CD4-positive, alpha-beta memory T cell (primary cell): ENCODE data around the gene ASTN2. TPM values are rescaled to one million over a fixed set of nuclear protein-coding genes. Genes with fewer than 3 reads are reported as not detected.

Experiments used
- CTCF ChIA-PET: fragments of 350-600 bp; sonication (Branson Sonifier 250); formaldehyde crosslinking; loops from one replicate; lab custom pipeline; 2021; ENCODE audit warnings: inconsistent platforms; ENCODE audit not compliant: partially characterized antibody; lab: Charles Lee
- POLR2A ChIA-PET: fragments of 350-600 bp; sonication (Branson Sonifier 250); formaldehyde crosslinking; loops from one replicate; lab custom pipeline; 2021; ENCODE audit not compliant: partially characterized antibody; lab: Charles Lee
- DNase-seq, 5 donors: peaks; one replicate each; pipeline versions ENCODE4 v3.0.0 to v3.0.0-alpha.2; 2020 to 2022; ENCODE audit warnings: mixed read lengths in 1 of 5
- H3K27ac ChIP-seq: one replicate; pipeline ENCODE4 v1.7.0; 2013; ENCODE audit warnings: low read depth, low read length
- H3K27me3 ChIP-seq: 2 replicates; pipeline ENCODE4 v1.7.0; 2013; ENCODE audit warnings: mild to moderate bottlenecking, low read length, moderate library complexity; ENCODE audit not compliant: insufficient read depth
- H3K36me3 ChIP-seq: 2 replicates; pipeline ENCODE4 v1.7.0; 2013; ENCODE audit warnings: mild to moderate bottlenecking, low read length, moderate library complexity; ENCODE audit not compliant: insufficient read depth
- H3K4me1 ChIP-seq: 2 replicates; pipeline ENCODE4 v1.7.0; 2013; ENCODE audit warnings: mild to moderate bottlenecking, low read length, moderate library complexity; ENCODE audit not compliant: insufficient read depth
- H3K4me3 ChIP-seq, 2 donors: one replicate each; pipeline ENCODE4 v1.7.0; 2013; ENCODE audit warnings: low read length in 2 of 2, mild to moderate bottlenecking in 1 of 2
- H3K9me3 ChIP-seq, 2 donors: one replicate each; pipeline ENCODE4 v1.7.0; 2013; ENCODE audit warnings: low read length in 2 of 2, control low read depth in 1 of 2; ENCODE audit not compliant: control insufficient read depth in 1 of 2
- H3K27ac Mint-ChIP-seq, 7 donors: one replicate each; pipeline ENCODE4 v1.8.0; 2020 to 2021; ENCODE audit warnings: mixed read lengths in 7 of 7, mild to moderate bottlenecking in 6 of 7, inconsistent platforms in 3 of 7, moderate library complexity in 3 of 7
- H3K27me3 Mint-ChIP-seq, 2 donors: one replicate each; pipeline ENCODE4 v1.8.0; 2020 to 2021; ENCODE audit warnings: mixed read lengths in 2 of 2
- H3K36me3 Mint-ChIP-seq, 2 donors: one replicate each; pipeline ENCODE4 v1.8.0; 2020 to 2021; ENCODE audit warnings: mixed read lengths in 2 of 2, inconsistent platforms in 1 of 2, mild to moderate bottlenecking in 1 of 2
- H3K4me1 Mint-ChIP-seq, 4 donors: one replicate each; pipeline ENCODE4 v1.8.0; 2020 to 2021; ENCODE audit warnings: mixed read lengths in 4 of 4, mild to moderate bottlenecking in 1 of 4
- H3K4me3 Mint-ChIP-seq, 8 donors: one replicate each; pipeline ENCODE4 v1.8.0; 2020 to 2021; ENCODE audit warnings: mixed read lengths in 8 of 8, mild to moderate bottlenecking in 7 of 8, moderate library complexity in 6 of 8, inconsistent platforms in 3 of 8
- H3K9me3 Mint-ChIP-seq, 8 donors: one replicate each; pipeline ENCODE4 v1.8.0; 2020 to 2021; ENCODE audit warnings: mixed read lengths in 8 of 8, mild to moderate bottlenecking in 5 of 8, inconsistent platforms in 3 of 8, moderate library complexity in 1 of 8
- intact Hi-C: fragments of 100-400 bp; cut with micrococcal nuclease; formaldehyde crosslinking; loops from one replicate; pipeline ENCODE4 v1.15.1; 2023
- polyA plus RNA-seq, 2 donors: library from polyadenylated mRNA; unstranded; fragments of 300-500 nt; fragmentation: Illumina TruSeq; gene quantifications; one replicate each; pipeline ENCODE4 v1.2.3, GENCODE V29; 2021
- total RNA-seq, 2 experiments: library from RNA; stranded (reverse); gene quantifications; one replicate each; pipeline ENCODE4 v1.2.3, GENCODE V29; 2021

ASTN2 gene
- total and polyA plus RNA-seq, 4 experiments from 2014 or later = 2.7 to 5.9 (median 4.8) TPM

- H3K27ac Mint-ChIP-seq = no peak overlapping the region
- CTCF ChIA-PET = interaction anchor here (1.0 to 2.2 kb wide), 6 partner anchors 8 to 124 kb away, joined by 3 to 10 read pairs (median 5); no protein-coding TSS in a partner anchor
- no peaks in the 10 kb centered on the region for H3K36me3 Mint-ChIP-seq
- Histone ChIP-seq H3K27me3 (no peaks in the 10 kb centered on the region), H3K4me3 (no peak overlapping the region), H3K4me1 (no peaks in the 10 kb centered on the region), H3K27ac (no peak overlapping the region), H3K9me3 (no peaks in the 10 kb centered on the region), H3K36me3 (no peaks in the 10 kb centered on the region)
- POLR2A ChIA-PET = no interaction called here
- no peaks in the 10 kb centered on the region for H3K4me1 Mint-ChIP-seq
- DNase-seq = no peak
- intact Hi-C loops = loop anchor here (10.0 kb wide), 1 partner anchor 267 kb away; no protein-coding TSS in a partner anchor
- H3K27me3 Mint-ChIP-seq = peaks cover 0 to 2% of the 10 kb centered on the region in 2 donors
- no peaks in the 10 kb centered on the region for H3K9me3 Mint-ChIP-seq
- no peak overlapping the region for H3K4me3 Mint-ChIP-seq
These were observed 553.5 kb downstream of the ASTN2 start for GRCh38 chr9:116861321-116861720.

- Histone ChIP-seq H3K36me3 (no peaks in the 10 kb centered on the region), H3K4me3 (no peak overlapping the region), H3K4me1 (no peaks in the 10 kb centered on the region), H3K9me3 (no peaks in the 10 kb centered on the region), H3K27me3 (no peaks in the 10 kb centered on the region), H3K27ac (no peak overlapping the region)
- ChIA-PET CTCF (interaction anchor here (1.0 to 2.2 kb wide), 11 partner anchors 8 to 1268 kb away, joined by 3 to 10 read pairs (median 4); no protein-coding TSS in a partner anchor), POLR2A (no interaction called here)
- no peak overlapping the region for H3K4me3 Mint-ChIP-seq
- no peaks in the 10 kb centered on the region for H3K9me3 Mint-ChIP-seq
- H3K27ac Mint-ChIP-seq = no peak overlapping the region
- no peaks in the 10 kb centered on the region for H3K36me3 Mint-ChIP-seq
- peak in 2 of 5 donors; percentile 1 to 2 for DNase-seq
- H3K4me1 Mint-ChIP-seq = no peaks in the 10 kb centered on the region
- peaks cover 0 to 2% of the 10 kb centered on the region in 2 donors for H3K27me3 Mint-ChIP-seq
- intact Hi-C loops = loop anchor here (10.0 kb wide), 1 partner anchor 266 kb away; no protein-coding TSS in a partner anchor
These were observed 554.2 kb downstream of the ASTN2 start for GRCh38 chr9:116860509-116861120.

GRCh38 chr9:116859763-116860162 lies 555.1 kb downstream of the ASTN2 start:
- no peak for DNase-seq
- Histone ChIP-seq H3K27me3 (no peaks in the 10 kb centered on the region), H3K27ac (no peak overlapping the region), H3K4me3 (no peak overlapping the region), H3K4me1 (no peaks in the 10 kb centered on the region), H3K36me3 (no peaks in the 10 kb centered on the region), H3K9me3 (no peaks in the 10 kb centered on the region)
- ChIA-PET POLR2A (no interaction called here), CTCF (interaction anchor here (1.0 to 2.2 kb wide), 7 partner anchors 9 to 1267 kb away, joined by 3 to 10 read pairs (median 4); no protein-coding TSS in a partner anchor)
- peaks cover 0 to 2% of the 10 kb centered on the region in 2 donors for H3K27me3 Mint-ChIP-seq
- no peaks in the 10 kb centered on the region for H3K36me3 Mint-ChIP-seq
- intact Hi-C loops = loop anchor here (10.0 kb wide), 1 partner anchor 265 kb away; no protein-coding TSS in a partner anchor
- H3K27ac Mint-ChIP-seq = peak overlapping the region in 1 of 7 donors; percentile 73
- no peak overlapping the region for H3K4me3 Mint-ChIP-seq
- no peaks in the 10 kb centered on the region for H3K4me1 Mint-ChIP-seq
- H3K9me3 Mint-ChIP-seq = peaks cover 0 to 1% (median 0%) of the 10 kb centered on the region in 8 donors

GRCh38 chr9:116857321-116857720 lies 557.5 kb downstream of the ASTN2 start:
- Histone ChIP-seq H3K4me3 (no peak overlapping the region), H3K9me3 (no peaks in the 10 kb centered on the region), H3K36me3 (no peaks in the 10 kb centered on the region), H3K27me3 (no peaks in the 10 kb centered on the region), H3K27ac (no peak overlapping the region), H3K4me1 (no peaks in the 10 kb centered on the region)
- Mint-ChIP-seq H3K9me3 (peaks cover 0 to 3% (median 0%) of the 10 kb centered on the region in 8 donors), H3K4me1 (no peaks in the 10 kb centered on the region), H3K4me3 (no peak overlapping the region), H3K27ac (no peak overlapping the region), H3K27me3 (no peaks in the 10 kb centered on the region), H3K36me3 (no peaks in the 10 kb centered on the region)
- DNase-seq = no peak
- intact Hi-C loops = no loop called here
- CTCF ChIA-PET = interaction anchor here (1.0 kb wide), 1 partner anchor 1265 kb away, joined by 3 read pairs; no protein-coding TSS in a partner anchor
- POLR2A ChIA-PET = no interaction called here

- intact Hi-C loops = no loop called here
- Histone ChIP-seq H3K4me1 (no peaks in the 10 kb centered on the region), H3K4me3 (no peak overlapping the region), H3K27me3 (no peaks in the 10 kb centered on the region), H3K9me3 (no peaks in the 10 kb centered on the region), H3K27ac (no peak overlapping the region), H3K36me3 (no peaks in the 10 kb centered on the region)
- Mint-ChIP-seq H3K27me3 (peaks cover 0 to under 1% of the 10 kb centered on the region in 2 donors), H3K4me3 (no peak overlapping the region), H3K4me1 (no peaks in the 10 kb centered on the region), H3K27ac (no peak overlapping the region), H3K36me3 (no peaks in the 10 kb centered on the region), H3K9me3 (peaks cover 0 to 3% (median 0%) of the 10 kb centered on the region in 8 donors)
- CTCF ChIA-PET = interaction anchor here (0.8 kb wide), 1 partner anchor 15 kb away, joined by 3 read pairs; no protein-coding TSS in a partner anchor
- no peak for DNase-seq
- POLR2A ChIA-PET = no interaction called here
These were observed 558.8 kb downstream of the ASTN2 start for GRCh38 chr9:116855881-116856662.

GRCh38 chr9:116849721-116850120 lies 565.1 kb downstream of the ASTN2 start:
- no peaks in the 10 kb centered on the region for H3K36me3 ChIP-seq
- ChIA-PET CTCF (no interaction called here), POLR2A (no interaction called here)
- H3K4me3 ChIP-seq = no peak overlapping the region
- Mint-ChIP-seq H3K4me1 (no peaks in the 10 kb centered on the region), H3K27ac (no peak overlapping the region), H3K9me3 (peaks cover 0 to 5% (median 0%) of the 10 kb centered on the region in 8 donors), H3K36me3 (no peaks in the 10 kb centered on the region), H3K4me3 (no peak overlapping the region), H3K27me3 (peaks cover 0 to 3% of the 10 kb centered on the region in 2 donors)
- intact Hi-C loops = no loop called here
- H3K4me1 ChIP-seq = no peaks in the 10 kb centered on the region
- no peaks in the 10 kb centered on the region for H3K27me3 ChIP-seq
- H3K9me3 ChIP-seq = no peaks in the 10 kb centered on the region
- H3K27ac ChIP-seq = no peak overlapping the region
- no peak for DNase-seq

- H3K36me3 Mint-ChIP-seq = no peaks in the 10 kb centered on the region
These were observed 570.2 kb downstream of the ASTN2 start for GRCh38 chr9:116844621-116845020.

More at GRCh38 chr9:116844621-116845020, 570.2 kb downstream of the ASTN2 start:
- Mint-ChIP-seq H3K4me1 (no peaks in the 10 kb centered on the region), H3K27me3 (no peaks in the 10 kb centered on the region), H3K9me3 (peaks cover 0 to 4% (median 0%) of the 10 kb centered on the region in 8 donors), H3K27ac (no peak overlapping the region), H3K4me3 (no peak overlapping the region)
- Histone ChIP-seq H3K4me1 (no peaks in the 10 kb centered on the region), H3K36me3 (no peaks in the 10 kb centered on the region), H3K4me3 (no peak overlapping the region), H3K9me3 (no peaks in the 10 kb centered on the region), H3K27ac (no peak overlapping the region), H3K27me3 (no peaks in the 10 kb centered on the region)
- DNase-seq = no peak
- intact Hi-C loops = no loop called here
- CTCF ChIA-PET = interaction anchor here (1.8 kb wide), 1 partner anchor 16 kb away, joined by 4 read pairs; no protein-coding TSS in a partner anchor
- POLR2A ChIA-PET = no interaction called here
